GM21528 (cell line): ENCODE measurements around the gene TCAP.
"Not testable (repeated sequence)": the region's sequence is repeated elsewhere in the genome, so short reads cannot be mapped to it uniquely, and the experiment has no call there.

Source experiments
- ATAC-seq: cut with Tn5 transposase; IDR thresholded peaks from one replicate; pipeline ENCODE4 v1.9.1; 2021; ENCODE audit warnings: mild to moderate bottlenecking, moderate library complexity; ENCODE audit not compliant: unreplicated experiment, low FRiP score

The TCAP gene

GRCh38 chr17:39701784-39702422 lies 36.8 kb downstream of the TCAP start:
- no peak for ATAC-seq

- no peak for ATAC-seq
Measured at GRCh38 chr17:39702901-39703893, 38.0 kb downstream of the TCAP start.

DNA sequence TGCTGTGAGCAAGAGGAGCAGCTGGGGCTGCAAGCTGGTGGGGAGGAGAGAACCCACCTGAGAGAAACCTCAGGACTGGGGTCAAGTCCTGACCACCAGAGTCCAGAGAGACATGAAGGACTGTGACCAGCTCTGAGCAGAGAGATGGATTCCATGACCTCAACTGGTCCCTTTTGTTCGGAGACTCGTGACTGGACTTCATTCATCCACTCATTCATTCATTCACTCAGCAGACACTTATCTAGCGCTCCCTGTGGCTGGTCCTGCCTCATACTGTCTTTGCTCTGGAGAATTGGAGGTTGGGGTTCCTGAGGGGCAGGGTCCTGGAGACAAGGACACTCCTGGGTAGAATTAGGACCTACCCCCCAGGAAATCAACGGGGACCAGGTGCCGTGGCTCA lies 38.8 kb downstream of the TCAP start:
- no peak for ATAC-seq

- no peak for ATAC-seq
Measured at GRCh38 chr17:39704821-39705551, 39.8 kb downstream of the TCAP start.

GRCh38 chr17:39705786-39706348 lies 40.7 kb downstream of the TCAP start:
- no peak for ATAC-seq

DNA sequence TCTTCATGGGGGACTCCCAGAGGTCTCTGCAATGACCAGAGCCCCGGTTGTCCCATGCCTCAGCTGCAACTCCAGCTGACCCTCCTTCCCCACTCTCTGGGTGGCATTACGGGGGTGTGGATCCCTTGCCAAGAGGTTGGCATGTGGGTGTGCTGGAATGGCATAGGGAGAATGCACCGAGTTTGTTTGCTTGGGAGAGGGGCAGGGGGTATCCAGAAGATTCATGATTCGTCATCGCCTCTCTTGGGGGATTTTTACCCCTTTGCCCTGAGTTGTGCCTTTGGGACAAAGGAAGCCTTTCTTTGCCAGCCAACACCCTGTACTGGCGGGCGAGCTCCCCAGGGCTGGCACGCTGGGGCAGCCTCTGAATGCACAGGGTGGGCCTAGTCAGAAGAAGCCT lies 41.2 kb downstream of the TCAP start:
- ATAC-seq: no peak

- ATAC-seq: no peak
Measured at GRCh38 chr17:39706921-39707337, 41.8 kb downstream of the TCAP start.

DNA sequence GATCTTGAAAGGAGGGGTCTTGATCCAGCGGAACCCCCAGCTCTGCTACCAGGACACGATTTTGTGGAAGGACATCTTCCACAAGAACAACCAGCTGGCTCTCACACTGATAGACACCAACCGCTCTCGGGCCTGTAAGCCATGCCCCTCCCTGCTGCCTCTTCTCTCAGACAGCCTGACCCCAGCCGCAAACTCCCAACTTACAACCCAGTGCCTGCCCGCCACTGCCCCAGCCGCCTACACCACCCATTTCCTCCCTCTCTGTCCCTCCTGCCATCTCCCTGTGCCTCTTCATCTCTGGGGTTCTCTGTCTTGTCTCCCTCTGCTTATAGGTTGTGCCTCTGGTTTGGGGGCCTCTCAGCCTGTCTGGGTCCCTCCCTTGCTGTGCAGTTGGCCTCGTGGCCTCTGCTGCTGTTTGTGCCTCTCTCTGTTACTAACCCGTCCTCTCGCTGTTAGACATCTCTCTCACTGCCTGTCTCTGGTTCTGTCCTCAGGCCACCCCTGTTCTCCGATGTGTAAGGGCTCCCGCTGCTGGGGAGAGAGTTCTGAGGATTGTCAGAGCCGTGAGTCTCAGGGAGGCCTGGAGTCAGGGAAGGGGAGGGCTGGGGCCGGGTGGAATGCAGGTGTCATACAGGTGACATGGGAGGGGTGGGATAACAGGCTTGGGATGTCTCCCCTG lies 44.3 kb downstream of the TCAP start:
- ATAC-seq: no peak

DNA sequence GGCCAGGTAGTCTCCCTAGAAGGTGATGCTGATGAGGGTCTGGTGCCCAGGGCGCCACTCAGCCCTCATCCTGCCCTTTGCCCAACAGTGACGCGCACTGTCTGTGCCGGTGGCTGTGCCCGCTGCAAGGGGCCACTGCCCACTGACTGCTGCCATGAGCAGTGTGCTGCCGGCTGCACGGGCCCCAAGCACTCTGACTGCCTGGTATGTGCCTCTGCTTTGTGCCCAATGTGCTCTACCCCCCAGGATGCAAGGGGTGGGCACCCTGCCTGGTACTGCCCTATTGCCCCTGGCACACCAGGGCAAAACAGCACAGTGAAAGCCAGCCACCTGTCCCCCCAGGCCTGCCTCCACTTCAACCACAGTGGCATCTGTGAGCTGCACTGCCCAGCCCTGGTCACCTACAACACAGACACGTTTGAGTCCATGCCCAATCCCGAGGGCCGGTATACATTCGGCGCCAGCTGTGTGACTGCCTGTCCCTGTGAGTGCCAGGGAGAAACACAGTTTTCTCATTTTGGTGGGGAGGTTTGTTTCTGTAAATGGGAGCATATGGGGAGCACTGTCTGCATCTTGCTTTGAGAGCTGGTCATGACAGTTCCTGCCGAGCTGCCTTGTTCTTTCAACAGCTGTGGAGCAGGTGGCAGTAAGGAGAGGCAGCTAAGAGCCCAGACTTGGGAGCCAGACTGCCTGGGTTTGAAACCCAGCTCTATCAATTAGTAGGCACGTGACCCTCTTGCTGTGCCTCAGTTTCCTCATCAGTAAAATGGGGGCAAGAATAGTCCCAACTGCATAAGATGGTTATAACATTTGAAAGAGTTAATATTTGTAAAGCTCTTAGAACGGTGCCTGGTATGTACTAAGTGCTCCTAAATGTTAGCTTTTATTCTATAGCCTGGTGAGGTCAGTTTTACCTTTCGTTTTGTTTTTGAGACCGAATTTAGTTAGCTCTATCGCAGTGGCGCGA lies 45.1 kb downstream of the TCAP start:
- no peak for ATAC-seq

GRCh38 chr17:39711071-39711470 lies 45.9 kb downstream of the TCAP start:
- not testable (repeated sequence) for ATAC-seq

DNA sequence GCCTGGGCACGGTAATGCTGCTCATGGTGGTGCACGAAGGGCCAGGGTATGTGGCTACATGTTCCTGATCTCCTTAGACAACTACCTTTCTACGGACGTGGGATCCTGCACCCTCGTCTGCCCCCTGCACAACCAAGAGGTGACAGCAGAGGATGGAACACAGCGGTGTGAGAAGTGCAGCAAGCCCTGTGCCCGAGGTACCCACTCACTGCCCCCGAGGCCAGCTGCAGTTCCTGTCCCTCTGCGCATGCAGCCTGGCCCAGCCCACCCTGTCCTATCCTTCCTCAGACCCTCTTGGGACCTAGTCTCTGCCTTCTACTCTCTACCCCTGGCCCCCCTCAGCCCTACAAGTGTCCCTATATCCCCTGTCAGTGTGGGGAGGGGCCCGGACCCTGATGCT lies 46.7 kb downstream of the TCAP start:
- no peak for ATAC-seq

GRCh38 chr17:39714234-39714633 lies 49.1 kb downstream of the TCAP start:
- ATAC-seq: no peak

GRCh38 chr17:39715375-39716072 lies 50.4 kb downstream of the TCAP start:
- ATAC-seq: no peak
